OCI-LY3 (cell line): ENCODE measurements around the gene HCFC1R1.
A peak's percentile ranks its signal among the peaks of the same experiment; 100 is the strongest.

ENCODE experiments used
- H2AFZ ChIP-seq: fragments of 200-600, 300-600 bp; shearing (Covaris generic); 2 replicates; pipeline ENCODE4 v1.6.0; 2014; ENCODE audit warnings: antibody characterized with exemption, low read depth, low read length
- H3K27ac ChIP-seq: fragments of 200-600, 300-600 bp; sonication (generic); 2 replicates; pipeline ENCODE4 v1.5.1; 2014; ENCODE audit warnings: mild to moderate bottlenecking, low read length, moderate library complexity, mixed read lengths
- H3K27me3 ChIP-seq: fragments of 200-600, 300-600 bp; sonication (generic); 2 replicates; pipeline ENCODE4 v1.6.1; 2014; ENCODE audit warnings: low read depth, low read length, mixed read lengths
- H3K36me3 ChIP-seq: fragments of 200-600, 300-600 bp; sonication (generic); replicated peaks from 2 replicates; pipeline ENCODE3; 2014; ENCODE audit warnings: low read depth, low read length, mixed read lengths
- H3K4me1 ChIP-seq: fragments of 300-600, 200-600 bp; sonication (generic); 2 replicates; pipeline ENCODE4 v1.6.1; 2014; ENCODE audit warnings: low read length, mixed read lengths
- H3K4me2 ChIP-seq: fragments of 200-600, 300-600 bp; sonication (generic); 2 replicates; pipeline ENCODE4 v1.6.1; 2014; ENCODE audit warnings: low read length, mixed read lengths
- H3K4me3 ChIP-seq: fragments of 300-600, 200-600 bp; sonication (generic); 2 replicates; pipeline ENCODE4 v1.5.1; 2014; ENCODE audit warnings: antibody characterized with exemption, mild to moderate bottlenecking, low read length, moderate library complexity
- H3K79me2 ChIP-seq: fragments of 300-600, 200-600 bp; shearing (Covaris generic); 2 replicates; pipeline ENCODE4 v1.6.1; 2014; ENCODE audit warnings: mild to moderate bottlenecking, low read length, mixed read lengths
- H3K9ac ChIP-seq: fragments of 300-600, 200-600 bp; shearing (Covaris generic); 2 replicates; pipeline ENCODE4 v1.6.0; 2014; ENCODE audit warnings: mild to moderate bottlenecking, low read length, moderate library complexity
- H3K9me3 ChIP-seq: fragments of 200-600, 300-600 bp; shearing (Covaris generic); 2 replicates; pipeline ENCODE4 v1.6.1; 2014; ENCODE audit warnings: low read length, mixed read lengths; ENCODE audit not compliant: insufficient read depth
- H4K20me1 ChIP-seq: fragments of 200-600, 300-600 bp; sonication (generic); 2 replicates; pipeline ENCODE4 v1.6.1; 2016; ENCODE audit warnings: low read length, mixed read lengths; ENCODE audit not compliant: insufficient read depth
- CTCF ChIP-seq: fragments of 200-600, 300-600 bp; sonication (generic); IDR thresholded peaks from 2 replicates; pipeline ENCODE4 v1.5.1; 2014; ENCODE audit warnings: antibody characterized with exemption, low read length, low read depth
- EZH2phosphoT487 ChIP-seq: fragments of 200-600 bp; shearing (Covaris generic); IDR thresholded peaks from 2 replicates; pipeline ENCODE4 v1.6.1; 2018; ENCODE audit warnings: antibody characterized with exemption, mixed run types, low read depth

HCFC1R1 gene

GRCh38 chr16:3003582-3004270, 20.0 kb downstream of the HCFC1R1 start:
- no peak overlapping the region for H3K9ac ChIP-seq
- H3K4me1 ChIP-seq = 0 out of 2 replicates have a peak, but pooled peaks cover 3% of the 10 kb centered on the region
- TF ChIP-seq CTCF (peak; percentile 58), EZH2phosphoT487 (no peak)
- H3K36me3 ChIP-seq = no peaks in the 10 kb centered on the region
- 0 out of 2 replicates have a peak overlapping the region, but pooled peaks have one; percentile 43 for H3K4me3 ChIP-seq
- H3K79me2 ChIP-seq = no peaks in the 10 kb centered on the region
- no peak overlapping the region for H3K27ac ChIP-seq
- no peak overlapping the region for H2AFZ ChIP-seq
- H3K9me3 ChIP-seq = no peaks in the 10 kb centered on the region
- peak overlapping the region; percentile 30 for H3K4me2 ChIP-seq
- peaks cover 44% of the 10 kb centered on the region for H3K27me3 ChIP-seq
- no peaks in the 10 kb centered on the region for H4K20me1 ChIP-seq

- Histone ChIP-seq H3K27me3 (peaks cover 42% of the 10 kb centered on the region), H3K4me1 (0 out of 2 replicates have a peak, but pooled peaks cover 3% of the 10 kb centered on the region)
Observed at GRCh38 chr16:3001316-3001715, 22.4 kb downstream of the HCFC1R1 start.

GRCh38 chr16:3000540-3000939, 23.2 kb downstream of the HCFC1R1 start:
- Histone ChIP-seq H3K79me2 (no peaks in the 10 kb centered on the region), H3K27me3 (peaks cover 36% of the 10 kb centered on the region), H3K4me1 (0 out of 2 replicates have a peak, but pooled peaks cover 3% of the 10 kb centered on the region)

More at GRCh38 chr16:3001316-3001715, 22.4 kb downstream of the HCFC1R1 start:
- no peak overlapping the region for H3K9ac ChIP-seq
- no peaks in the 10 kb centered on the region for H3K79me2 ChIP-seq
- H3K36me3 ChIP-seq = no peaks in the 10 kb centered on the region
- H3K4me3 ChIP-seq = no peak overlapping the region
- no peak overlapping the region for H3K4me2 ChIP-seq
- H2AFZ ChIP-seq = no peak overlapping the region
- H3K27ac ChIP-seq = no peak overlapping the region
- no peaks in the 10 kb centered on the region for H4K20me1 ChIP-seq
- H3K9me3 ChIP-seq = no peaks in the 10 kb centered on the region
- no peak for TF ChIP-seq EZH2phosphoT487

GRCh38 chr16:2999929-3000328, 23.8 kb downstream of the HCFC1R1 start:
- Histone ChIP-seq H3K9me3 (no peaks in the 10 kb centered on the region), H3K4me3 (no peak overlapping the region), H4K20me1 (no peaks in the 10 kb centered on the region), H3K27me3 (peaks cover 34% of the 10 kb centered on the region), H3K9ac (no peak overlapping the region), H3K4me2 (no peak overlapping the region), H3K27ac (no peak overlapping the region), H3K36me3 (no peaks in the 10 kb centered on the region), H3K79me2 (no peaks in the 10 kb centered on the region), H3K4me1 (0 out of 2 replicates have a peak, but pooled peaks cover 1% of the 10 kb centered on the region), H2AFZ (no peak overlapping the region)
- no peak for TF ChIP-seq EZH2phosphoT487
- TF ChIP-seq CTCF = no peak

More at GRCh38 chr16:3000540-3000939, 23.2 kb downstream of the HCFC1R1 start:
- no peaks in the 10 kb centered on the region for H4K20me1 ChIP-seq
- no peak overlapping the region for H3K27ac ChIP-seq
- no peaks in the 10 kb centered on the region for H3K36me3 ChIP-seq
- no peak for TF ChIP-seq CTCF
- TF ChIP-seq EZH2phosphoT487 = no peak
- H2AFZ ChIP-seq = no peak overlapping the region
- H3K4me3 ChIP-seq = no peak overlapping the region
- no peak overlapping the region for H3K4me2 ChIP-seq
- H3K9ac ChIP-seq = no peak overlapping the region
- H3K9me3 ChIP-seq = no peaks in the 10 kb centered on the region
